A673 (cell line): Measurements from ENCODE around the gene ENTPD2. TPM values are rescaled to one million over a fixed set of nuclear protein-coding genes. Genes with fewer than 3 reads are reported as not detected.

Experiments used
- BruUV-seq: library from RNA; stranded (reverse); fragments of 400-500 nt; replicated peaks from 2 replicates; lab custom pipeline; 2021; lab: Mats Ljungman, UMichigan
- CTCF ChIA-PET: fragments of 300-600 bp; sonication (Branson Sonifier 250); formaldehyde crosslinking; loops from one replicate; lab custom pipeline; 2022; ENCODE audit warnings: antibody characterized with exemption; lab: Charles Lee
- POLR2A ChIA-PET: fragments of 300-600 bp; sonication (Branson Sonifier 250); formaldehyde crosslinking; loops from one replicate; lab custom pipeline; 2022; ENCODE audit warnings: antibody characterized with exemption; ENCODE audit not compliant: low non-redundant PET; lab: Charles Lee
- DNase-seq: peaks from one replicate; pipeline ENCODE4 v3.0.0-alpha.2; 2015; ENCODE audit warnings: low spot score
- H3K27ac ChIP-seq: fragments of 200-600 bp; sonication (generic); 2 replicates; pipeline ENCODE4 v1.5.1; 2016; ENCODE audit warnings: mixed run types, low read depth, mild to moderate bottlenecking, mixed read lengths, antibody characterized with exemption, low read length; ENCODE audit not compliant: poor library complexity, severe bottlenecking
- H3K27me3 ChIP-seq: fragments of 200-600 bp; sonication (generic); replicated peaks from 2 replicates; pipeline ENCODE4 v1.6.1; 2017; ENCODE audit warnings: mixed run types, low read depth, mild to moderate bottlenecking, mixed read lengths, antibody characterized with exemption, low read length; ENCODE audit not compliant: insufficient read depth, poor library complexity
- H3K36me3 ChIP-seq: fragments of 200-600 bp; sonication (generic); 2 replicates; pipeline ENCODE4 v1.6.1; 2016; ENCODE audit warnings: mixed run types, mild to moderate bottlenecking, mixed read lengths, antibody characterized with exemption, low read length; ENCODE audit not compliant: insufficient read depth, poor library complexity, severe bottlenecking
- H3K4me1 ChIP-seq: fragments of 200-600 bp; sonication (generic); 2 replicates; pipeline ENCODE4 v1.6.1; 2017; ENCODE audit warnings: mixed run types, mild to moderate bottlenecking, mixed read lengths, antibody characterized with exemption, low read length; ENCODE audit not compliant: insufficient read depth, poor library complexity, severe bottlenecking
- H3K4me3 ChIP-seq: fragments of 200-600 bp; sonication (generic); 2 replicates; pipeline ENCODE4 v1.5.1; 2016; ENCODE audit warnings: low read depth, mixed run types, mild to moderate bottlenecking, mixed read lengths, low read length; ENCODE audit not compliant: poor library complexity, severe bottlenecking
- H3K9me3 ChIP-seq: fragments of 200-600 bp; sonication (generic); 2 replicates; pipeline ENCODE4 v1.6.1; 2016; ENCODE audit warnings: mixed run types, low read depth, mild to moderate bottlenecking, mixed read lengths, antibody characterized with exemption, low read length; ENCODE audit not compliant: poor library complexity, severe bottlenecking
- EZH2 ChIP-seq: fragments of 200-600 bp; sonication (generic); IDR thresholded peaks from 2 replicates; pipeline ENCODE4 v1.6.1; 2017; ENCODE audit warnings: borderline replicate concordance, low read depth, mild to moderate bottlenecking, mixed read lengths, antibody characterized with exemption, low read length; ENCODE audit not compliant: poor library complexity, severe bottlenecking
- intact Hi-C: fragments of 100-400 bp; cut with micrococcal nuclease; formaldehyde crosslinking; loops from one replicate; pipeline ENCODE4 v1.10.0; 2022; ENCODE audit not compliant: unreplicated experiment
- total RNA-seq: library from RNA; stranded (reverse); gene quantifications from 2 replicates; pipeline ENCODE4 v1.2.3, GENCODE V29; 2021
- TF ChIP-seq, protein P1 (sequence below): fragments of 300-800, 200-600 bp; sonication (generic); conservative IDR thresholded peaks from 2 replicates; pipeline ENCODE4 v1.5.1; 2017; ENCODE audit warnings: low read depth, mild to moderate bottlenecking, antibody characterized with exemption, low read length, moderate library complexity, mixed read lengths

The ENTPD2 gene
- total RNA-seq, 1 experiment from 2014 or later = not detected

GRCh38 chr9:137030538-137031527, 23.0 kb downstream of the ENTPD2 start:
- BruUV-seq = no TSS peak
- DNase-seq = no peak
- intact Hi-C loops = no loop called here
- Histone ChIP-seq H3K27ac (no peak overlapping the region), H3K27me3 (no peaks in the 10 kb centered on the region), H3K4me3 (no peak overlapping the region), H3K36me3 (no peaks in the 10 kb centered on the region), H3K4me1 (peaks cover 19% of the 10 kb centered on the region), H3K9me3 (no peaks in the 10 kb centered on the region)
- no peak for TF ChIP-seq EZH2
- TF ChIP-seq, protein P1, sequence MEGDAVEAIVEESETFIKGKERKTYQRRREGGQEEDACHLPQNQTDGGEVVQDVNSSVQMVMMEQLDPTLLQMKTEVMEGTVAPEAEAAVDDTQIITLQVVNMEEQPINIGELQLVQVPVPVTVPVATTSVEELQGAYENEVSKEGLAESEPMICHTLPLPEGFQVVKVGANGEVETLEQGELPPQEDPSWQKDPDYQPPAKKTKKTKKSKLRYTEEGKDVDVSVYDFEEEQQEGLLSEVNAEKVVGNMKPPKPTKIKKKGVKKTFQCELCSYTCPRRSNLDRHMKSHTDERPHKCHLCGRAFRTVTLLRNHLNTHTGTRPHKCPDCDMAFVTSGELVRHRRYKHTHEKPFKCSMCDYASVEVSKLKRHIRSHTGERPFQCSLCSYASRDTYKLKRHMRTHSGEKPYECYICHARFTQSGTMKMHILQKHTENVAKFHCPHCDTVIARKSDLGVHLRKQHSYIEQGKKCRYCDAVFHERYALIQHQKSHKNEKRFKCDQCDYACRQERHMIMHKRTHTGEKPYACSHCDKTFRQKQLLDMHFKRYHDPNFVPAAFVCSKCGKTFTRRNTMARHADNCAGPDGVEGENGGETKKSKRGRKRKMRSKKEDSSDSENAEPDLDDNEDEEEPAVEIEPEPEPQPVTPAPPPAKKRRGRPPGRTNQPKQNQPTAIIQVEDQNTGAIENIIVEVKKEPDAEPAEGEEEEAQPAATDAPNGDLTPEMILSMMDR = no peak
- POLR2A ChIA-PET = no interaction called here
- CTCF ChIA-PET = interaction anchor here (1.6 kb wide), 1 partner anchor 158 kb away, joined by 3 read pairs; no protein-coding TSS in a partner anchor

- DNase-seq = no peak
- peaks cover 17% of the 10 kb centered on the region for H3K4me1 ChIP-seq
- intact Hi-C loops = no loop called here
- no peaks in the 10 kb centered on the region for H3K36me3 ChIP-seq
- ChIA-PET POLR2A (interaction anchor here (0.5 kb wide), 1 partner anchor 207 kb away, joined by 3 read pairs; no protein-coding TSS in a partner anchor), CTCF (interaction anchor here (0.5 to 1.6 kb wide), 10 partner anchors 19 to 239 kb away, joined by 3 to 9 read pairs (median 4); partner anchors contain the start of genes PAXX, SAPCD2, TMEM141 and TRAF2)
- TF ChIP-seq, protein P1 = no peak
- no peak for TF ChIP-seq EZH2
- no peaks in the 10 kb centered on the region for H3K9me3 ChIP-seq
- no TSS peak for BruUV-seq
- no peak overlapping the region for H3K27ac ChIP-seq
- no peak overlapping the region for H3K4me3 ChIP-seq
- no peaks in the 10 kb centered on the region for H3K27me3 ChIP-seq
These were observed 23.9 kb downstream of the ENTPD2 start for GRCh38 chr9:137030006-137030405.

- DNase-seq = peak; percentile 56
- intact Hi-C loops = no loop called here
- Histone ChIP-seq H3K27ac (no peak overlapping the region), H3K4me3 (peak overlapping the region; percentile 61), H3K9me3 (no peaks in the 10 kb centered on the region), H3K4me1 (peaks cover 10% of the 10 kb centered on the region), H3K27me3 (no peaks in the 10 kb centered on the region), H3K36me3 (no peaks in the 10 kb centered on the region)
- CTCF ChIA-PET = interaction anchor here (0.5 to 1.6 kb wide), 15 partner anchors 18 to 251 kb away, joined by 3 to 9 read pairs (median 4); partner anchors contain the start of genes PAXX, SAPCD2, TMEM141 and TRAF2
- BruUV-seq = no TSS peak
- POLR2A ChIA-PET = interaction anchor here (0.5 kb wide), 1 partner anchor 207 kb away, joined by 3 read pairs; no protein-coding TSS in a partner anchor
- TF ChIP-seq EZH2 = no peak
- TF ChIP-seq, protein P1 = peak; percentile 95
These were observed 24.6 kb downstream of the ENTPD2 start for GRCh38 chr9:137029058-137029936.
